GM12878 (cell line): Measurements from ENCODE around the gene IQCK.

Experiments used
- CHD1 ChIP-seq: IDR thresholded peaks from 2 replicates; pipeline ENCODE4 v1.6.1; 2012; ENCODE audit warnings: low read depth, low read length, improper control_type of control experiment
- FOXM1 ChIP-seq: IDR thresholded peaks from 2 replicates; pipeline ENCODE4 v1.6.1; 2012; ENCODE audit warnings: low read depth, mild to moderate bottlenecking, inconsistent platforms, low read length, moderate library complexity
- NR2C1 ChIP-seq: fragments of 450-650 bp; IDR thresholded peaks from 2 replicates; pipeline ENCODE4 v1.6.1; 2017; ENCODE audit warnings: antibody characterized with exemption, mild to moderate bottlenecking, moderate library complexity
- NRF1 ChIP-seq: conservative IDR thresholded peaks from 2 replicates; pipeline ENCODE4 v1.6.1; 2011; ENCODE audit warnings: mild to moderate bottlenecking, low read depth, low read length, improper control_type of control experiment
- POLR2AphosphoS2 ChIP-seq: IDR thresholded peaks from 2 replicates; pipeline ENCODE4 v1.6.1; 2011; ENCODE audit warnings: low read depth, mild to moderate bottlenecking, low read length, improper control_type of control experiment, moderate library complexity
- PRDM15 ChIP-seq: fragments of 450-650 bp; formaldehyde crosslinking; IDR thresholded peaks from 2 replicates; pipeline ENCODE4 v1.4.0; 2020; ENCODE audit warnings: mild to moderate bottlenecking, moderate library complexity
- RBBP5 ChIP-seq: fragments of 200-600 bp; sonication (generic); conservative IDR thresholded peaks from 2 replicates; pipeline ENCODE4 v1.6.1; 2016
- REST ChIP-seq: IDR thresholded peaks from 2 replicates; pipeline ENCODE4 v1.6.1; 2012; ENCODE audit warnings: mild to moderate bottlenecking, low read depth, low read length
- SMAD1 ChIP-seq: fragments of 450-650 bp; IDR thresholded peaks from 2 replicates; pipeline ENCODE4 v1.6.1; 2018; ENCODE audit warnings: mild to moderate bottlenecking, low read depth; ENCODE audit not compliant: partially characterized antibody
- TCF12 ChIP-seq: IDR thresholded peaks from 2 replicates; pipeline ENCODE4 v1.6.1; 2011; ENCODE audit warnings: low read depth, mild to moderate bottlenecking, low read length
- TF ChIP-seq, protein P1 (sequence below): IDR thresholded peaks from 2 replicates; pipeline ENCODE4 v1.6.1; 2011; ENCODE audit warnings: low read depth, mild to moderate bottlenecking, low read length, moderate library complexity, borderline replicate concordance; ENCODE audit errors: extremely low read depth

DNA sequence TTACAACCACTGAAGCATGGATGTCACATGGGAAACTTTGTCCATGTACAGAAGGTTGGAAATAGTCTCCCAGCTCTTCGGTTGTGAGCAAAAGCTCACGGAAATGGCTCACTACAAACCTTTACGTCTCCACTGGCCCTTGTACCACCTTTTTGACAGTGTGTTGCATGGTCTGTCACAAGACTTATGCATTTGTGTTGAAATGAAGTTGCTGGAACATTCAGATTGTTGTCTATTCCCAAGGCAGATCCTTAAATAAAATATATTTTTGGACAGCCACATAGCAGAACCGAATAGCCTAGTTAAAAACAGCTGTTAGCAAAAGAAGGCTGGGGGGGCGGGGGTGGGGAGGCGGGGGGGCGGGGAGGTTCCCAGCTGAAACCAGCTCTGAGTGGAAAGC is 39.3 kb upstream of the IQCK start:
- TF ChIP-seq POLR2AphosphoS2 (no peak), TCF12 (no peak), NR2C1 (no peak), RBBP5 (no peak), SMAD1 (no peak), FOXM1 (no peak), CHD1 (no peak), PRDM15 (CRISPR knock-in tag) (no peak), REST (no peak), NRF1 (no peak)
- TF ChIP-seq, protein P1, sequence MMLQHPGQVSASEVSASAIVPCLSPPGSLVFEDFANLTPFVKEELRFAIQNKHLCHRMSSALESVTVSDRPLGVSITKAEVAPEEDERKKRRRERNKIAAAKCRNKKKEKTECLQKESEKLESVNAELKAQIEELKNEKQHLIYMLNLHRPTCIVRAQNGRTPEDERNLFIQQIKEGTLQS, result no peak
